Right hindlimb (tissue), 1 donor: ENCODE measurements around the gene GTF2F2.
"Not testable (repeated sequence)": the region's sequence is repeated elsewhere in the genome, so short reads cannot be mapped to it uniquely, and the experiment has no call there.

Experiments
- DNase-seq: peaks from one replicate; pipeline ENCODE4 v3.0.0-alpha.2; 2018

Gene GTF2F2

DNA sequence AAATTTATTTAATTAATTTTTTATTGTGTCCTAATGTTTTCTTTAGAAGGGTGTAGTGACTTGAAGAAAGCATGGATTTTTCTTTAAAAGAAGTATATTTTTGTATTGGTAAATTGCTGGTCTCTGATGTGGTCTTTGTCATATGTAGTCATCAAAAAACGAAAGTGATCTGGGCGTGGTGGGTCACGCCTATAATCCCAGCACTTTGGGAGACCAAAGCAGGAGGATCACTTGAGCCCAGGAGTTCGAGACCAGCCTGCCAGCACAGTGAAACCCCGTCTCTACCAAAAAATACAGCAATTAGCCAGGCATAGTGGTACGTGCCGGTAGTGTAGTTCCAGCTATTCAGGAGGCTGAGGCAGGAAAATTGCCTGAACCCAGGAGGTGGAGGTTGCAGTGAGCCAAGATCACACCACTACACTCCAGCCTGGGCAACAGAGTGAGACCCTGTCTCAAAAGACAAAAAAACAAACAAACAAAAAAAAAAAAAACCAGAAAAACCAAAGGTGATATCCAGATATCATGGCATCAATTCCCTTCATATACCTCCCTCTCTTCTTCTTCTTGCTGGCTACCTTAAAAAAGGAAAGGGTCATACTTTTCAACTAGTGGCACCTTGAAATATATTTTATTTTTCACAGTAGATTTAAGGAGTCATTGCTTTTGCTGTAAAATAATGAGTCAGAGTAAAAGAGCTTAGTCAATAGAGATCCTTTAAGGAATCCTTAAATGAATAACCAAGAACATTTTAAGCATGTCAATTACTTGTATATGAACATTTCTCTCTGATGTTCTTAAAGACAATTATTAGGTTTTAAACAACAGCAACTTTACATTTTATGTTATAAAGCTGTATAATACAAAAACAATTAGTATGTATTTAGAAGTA is 60.6 kb downstream of the GTF2F2 start:
- no peak for DNase-seq

DNA sequence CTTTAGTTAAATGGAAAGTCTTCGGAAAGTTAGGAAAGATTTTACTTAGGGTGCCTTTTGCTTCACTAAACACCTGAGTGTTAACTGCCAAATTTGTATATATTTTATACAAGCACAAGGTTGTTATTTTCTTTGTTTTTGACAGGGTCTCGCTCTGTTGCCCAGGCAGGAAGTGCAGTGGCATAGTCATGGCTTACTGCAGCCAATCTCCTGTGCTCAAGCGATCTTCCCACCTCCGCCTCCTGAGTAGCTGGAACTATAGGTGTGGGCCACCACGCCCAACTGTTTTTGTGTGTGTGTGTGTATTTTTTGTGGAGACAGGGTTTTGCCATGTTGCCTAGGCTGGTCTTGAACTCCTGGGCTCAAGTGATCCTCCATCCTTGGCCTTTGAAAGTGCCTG is 64.4 kb downstream of the GTF2F2 start:
- no peak for DNase-seq

DNA sequence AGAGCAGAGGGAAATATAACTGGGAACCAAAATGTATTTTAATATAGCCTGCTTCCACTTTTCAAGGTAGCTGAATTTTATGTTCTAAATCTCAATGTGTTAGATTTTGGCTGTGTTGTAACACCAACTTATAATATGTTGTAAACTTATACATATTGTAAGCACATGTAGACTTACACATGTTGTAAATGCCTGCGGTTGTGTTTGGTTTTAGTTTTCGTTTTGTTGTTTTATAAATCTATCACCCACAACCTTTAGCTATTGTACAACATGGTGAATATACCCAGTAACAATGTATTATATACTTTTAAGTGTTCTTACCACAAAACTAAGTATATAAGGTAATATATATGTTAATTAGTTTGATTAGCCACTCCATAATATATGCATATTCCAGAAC is 65.0 kb downstream of the GTF2F2 start:
- DNase-seq, result no peak

DNA sequence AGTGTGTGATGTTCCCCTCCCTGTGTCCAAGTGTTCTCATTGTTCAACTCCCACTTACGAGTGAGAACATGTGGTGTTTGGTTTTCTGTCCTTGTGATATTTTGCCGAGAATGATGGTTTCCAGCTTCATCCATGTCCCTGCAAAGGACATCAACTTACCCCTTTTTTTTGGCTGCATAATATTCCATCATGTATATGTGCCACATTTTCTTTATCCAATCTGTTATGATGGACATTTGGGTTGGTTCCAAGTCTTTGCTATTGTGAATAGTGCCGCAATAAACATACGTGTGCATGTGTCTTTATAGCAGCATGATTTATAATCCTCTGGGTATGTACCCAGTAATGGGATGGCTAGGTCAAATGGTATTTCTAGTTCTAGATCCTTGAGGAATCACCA is 68.8 kb downstream of the GTF2F2 start:
- not testable (repeated sequence) for DNase-seq

DNA sequence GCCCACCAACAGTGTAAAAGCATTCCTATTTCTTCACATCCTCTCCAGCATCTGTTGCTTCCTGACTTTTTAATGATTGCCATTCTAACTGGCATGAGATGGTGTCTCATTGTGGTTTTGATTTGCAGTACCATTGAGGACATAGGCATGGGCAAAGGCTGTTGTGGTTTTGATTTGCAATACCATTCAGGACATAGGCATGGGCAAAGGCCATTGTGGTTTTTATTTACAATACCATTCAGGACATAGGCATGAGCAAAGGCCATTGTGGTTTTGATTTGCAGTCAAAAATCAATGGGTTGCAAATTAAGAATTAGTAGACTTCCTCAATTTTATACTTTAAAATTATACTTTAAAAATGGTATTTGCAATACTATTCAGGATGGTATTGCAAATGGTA is 69.2 kb downstream of the GTF2F2 start:
- not testable (repeated sequence) for DNase-seq

DNA sequence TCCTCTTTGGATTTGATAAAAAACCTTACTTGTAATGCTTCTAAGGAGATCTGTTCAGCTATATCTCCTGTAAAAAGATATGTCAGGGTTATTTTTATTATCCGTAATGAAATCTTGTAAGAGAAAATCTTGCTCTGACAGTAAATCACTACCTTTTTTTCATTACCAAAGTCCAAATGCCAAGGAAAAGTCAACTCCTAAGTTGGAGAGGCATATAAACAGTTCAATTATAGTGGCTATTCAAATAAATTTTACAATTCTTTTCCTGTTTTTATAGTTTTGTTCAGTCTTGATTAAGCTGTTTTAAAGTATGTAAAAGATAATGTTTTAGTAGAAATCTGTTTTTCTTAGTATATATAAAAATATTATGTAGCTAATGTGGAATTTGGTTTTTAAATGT is 71.6 kb downstream of the GTF2F2 start:
- no peak for DNase-seq

DNA sequence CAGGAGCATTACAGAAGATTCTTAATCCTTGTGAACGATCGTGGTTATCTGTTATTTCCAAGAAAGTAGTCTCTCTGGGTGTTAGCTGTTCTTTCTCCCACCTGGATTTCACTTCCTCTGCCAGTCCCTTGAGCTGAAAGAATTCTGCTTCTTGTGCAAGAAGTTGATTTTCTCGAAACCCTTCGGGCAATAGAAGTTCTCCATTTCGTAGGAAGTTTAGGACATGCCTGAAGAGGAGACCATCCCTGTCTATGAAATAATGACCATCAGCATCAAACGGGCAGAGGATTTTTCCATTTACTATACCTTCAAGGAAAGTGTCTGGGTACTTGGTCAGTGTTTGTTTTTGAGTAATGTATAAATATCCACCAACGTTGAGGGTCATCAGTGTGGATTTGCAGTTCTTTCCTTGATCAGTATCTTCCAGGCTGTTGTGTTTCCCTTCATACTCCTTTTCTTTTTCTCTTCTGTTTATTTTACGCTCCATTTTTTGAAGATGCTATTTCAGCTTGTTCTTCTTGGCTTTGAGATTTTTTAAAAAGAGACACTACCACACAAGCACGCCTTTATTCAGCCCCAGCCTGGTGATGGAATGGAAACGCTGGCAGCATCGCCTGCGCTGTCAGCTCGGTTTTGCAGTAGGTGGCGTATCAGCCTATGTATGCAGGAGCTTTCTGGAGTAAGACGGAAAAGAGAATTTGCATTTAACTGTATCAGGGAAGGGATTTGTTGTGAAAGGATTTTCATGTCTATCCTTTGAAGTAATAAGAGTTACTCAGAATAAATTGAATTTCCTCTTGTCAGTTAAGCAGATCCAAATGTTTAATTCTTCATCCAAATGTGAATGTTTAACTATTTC is 74.0 kb downstream of the GTF2F2 start:
- peak; percentile 88 for DNase-seq

DNA sequence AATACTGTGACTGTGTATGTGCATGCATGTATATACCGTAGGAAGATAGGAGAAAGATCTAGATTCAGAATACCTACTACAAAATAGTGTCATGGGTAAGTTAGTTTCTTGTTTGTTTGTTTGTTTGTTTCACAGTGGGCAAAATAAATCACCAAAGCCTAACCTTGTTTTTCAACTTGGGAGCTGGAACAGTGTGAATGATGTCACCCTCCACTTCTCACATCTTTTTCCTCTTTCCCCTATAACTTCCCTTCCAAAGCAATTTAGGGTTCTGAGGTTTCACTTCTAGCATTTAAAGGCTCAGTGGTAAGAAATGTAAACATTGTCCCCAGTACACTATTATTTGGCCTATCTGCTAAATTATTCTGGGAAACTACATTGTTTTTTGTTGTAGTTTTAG is 75.1 kb downstream of the GTF2F2 start:
- DNase-seq, result no peak

DNA sequence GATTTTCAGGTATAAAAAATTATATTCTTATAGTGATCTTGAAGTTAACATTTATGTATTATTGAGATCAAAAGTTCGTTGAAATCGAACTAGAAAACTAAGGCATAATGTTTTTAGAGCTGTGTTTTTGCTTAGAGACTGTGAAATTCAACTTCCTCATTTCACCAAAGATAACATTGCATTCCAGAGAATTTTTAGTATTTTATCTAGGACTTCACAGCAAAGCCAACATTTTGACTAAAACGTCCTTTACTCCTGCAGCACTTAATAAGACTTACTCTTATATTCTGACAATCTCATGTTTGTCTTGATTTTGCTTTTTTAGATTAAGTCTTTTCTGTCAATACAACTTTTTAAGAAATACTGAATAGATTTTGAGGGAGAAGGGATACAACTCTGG is 75.8 kb downstream of the GTF2F2 start:
- DNase-seq, result no peak

DNA sequence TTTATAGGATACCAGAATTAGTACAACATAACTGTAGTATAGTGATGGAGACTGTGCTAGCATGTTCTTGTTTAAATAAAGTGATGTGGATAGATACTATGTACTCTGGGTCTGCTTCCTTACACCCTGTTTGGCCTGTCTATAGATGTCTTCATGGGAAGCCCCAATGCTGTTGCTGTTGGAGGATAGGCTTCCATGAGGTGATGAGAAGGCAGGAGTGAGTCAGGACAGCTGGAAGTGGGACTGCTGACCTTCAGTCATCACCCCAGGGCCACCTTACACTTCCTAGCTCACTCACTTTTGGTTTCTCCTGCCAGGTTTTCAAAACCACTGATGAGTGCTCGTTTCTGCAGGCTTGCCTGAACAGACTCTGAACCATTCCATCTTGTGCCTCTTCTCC is 76.3 kb downstream of the GTF2F2 start:
- no peak for DNase-seq

DNA sequence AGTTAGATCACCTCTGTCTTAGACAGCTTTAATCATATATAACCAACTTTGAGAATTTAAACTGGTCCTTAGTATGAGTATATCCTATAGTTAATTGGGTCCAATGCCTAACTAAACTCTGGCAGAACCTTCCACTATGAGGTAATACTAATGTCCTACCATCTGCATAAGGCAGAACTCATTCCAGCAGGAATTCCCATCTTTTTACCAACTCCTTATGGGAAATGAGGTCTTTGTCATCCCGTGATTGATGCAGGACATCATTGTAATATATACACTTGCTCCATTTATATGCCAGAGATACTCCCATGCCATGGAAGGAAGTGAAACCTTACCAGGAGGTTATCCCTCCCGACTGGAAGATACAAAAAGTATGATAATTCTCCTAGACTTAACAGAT is 77.7 kb downstream of the GTF2F2 start:
- DNase-seq, result no peak

DNA sequence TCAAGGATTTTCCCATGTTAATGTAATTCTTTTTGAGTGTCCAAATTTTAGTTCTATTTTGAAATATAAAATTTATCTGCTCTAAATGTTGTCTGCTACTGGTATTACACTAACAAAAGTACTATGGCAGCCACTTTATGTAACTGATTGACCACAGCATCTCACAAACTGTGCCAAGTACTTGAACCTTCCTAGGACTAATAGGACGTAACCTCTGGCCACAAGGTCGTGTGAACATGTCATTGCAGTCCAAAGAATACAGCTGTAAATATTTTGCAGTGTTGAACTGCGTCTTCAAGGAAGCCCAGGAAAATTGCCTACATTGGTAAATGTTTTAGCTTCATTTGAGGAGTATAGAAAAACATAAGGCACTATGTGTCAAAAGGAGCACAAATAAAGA is 78.6 kb downstream of the GTF2F2 start:
- DNase-seq, result no peak

DNA sequence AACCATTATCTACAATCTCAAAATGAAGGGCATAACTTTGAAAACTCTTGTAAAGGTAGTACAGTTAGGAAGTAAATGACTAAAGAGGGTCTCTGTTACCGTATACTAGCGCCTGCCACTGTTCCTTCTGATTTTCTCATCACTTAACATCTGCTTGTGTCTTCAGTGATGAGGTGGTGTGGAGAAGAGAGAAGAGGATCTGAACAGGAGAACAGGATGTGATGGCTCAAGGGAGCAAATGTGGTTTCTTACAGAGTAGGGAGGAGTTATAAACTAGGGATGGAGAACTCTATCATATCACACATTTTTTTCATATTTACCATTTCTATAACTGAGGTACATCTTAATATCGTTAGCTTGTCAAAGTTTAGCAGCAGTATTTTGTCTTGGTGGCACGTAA is 79.4 kb downstream of the GTF2F2 start:
- peak; percentile 27 for DNase-seq

DNA sequence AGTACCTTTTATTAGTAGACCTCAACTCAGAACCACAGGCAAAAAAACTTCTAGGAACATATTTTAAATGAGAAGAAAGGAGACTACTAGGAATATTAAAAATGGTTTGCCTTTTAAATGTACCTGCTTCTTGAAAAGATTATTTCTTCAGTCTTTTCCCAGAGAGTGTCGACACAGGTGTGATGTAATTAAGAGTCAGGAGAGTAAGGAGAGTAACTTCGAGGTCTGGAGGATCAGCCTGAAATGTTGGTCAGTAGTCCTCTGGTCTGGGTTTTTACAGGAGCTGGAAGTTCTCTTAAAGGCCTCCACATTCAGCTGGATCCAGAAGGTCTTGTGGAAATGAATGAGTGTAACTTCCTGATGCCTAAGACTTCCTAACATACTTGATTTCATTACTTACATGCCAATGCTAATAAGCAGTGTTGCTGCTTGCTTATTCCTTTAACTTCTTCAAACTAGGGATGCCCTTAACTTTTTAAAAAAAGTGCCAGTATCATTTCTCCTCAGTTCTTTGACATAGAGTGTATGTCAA is 80.5 kb downstream of the GTF2F2 start, which contains the start of gene KCTD4:
KCTD4 (minus strand) TSS at position 345 of the 532 bp plus-strand sequence. CDS start 6,478 bp downstream, outside the sequence.
- DNase-seq, result no peak

DNA sequence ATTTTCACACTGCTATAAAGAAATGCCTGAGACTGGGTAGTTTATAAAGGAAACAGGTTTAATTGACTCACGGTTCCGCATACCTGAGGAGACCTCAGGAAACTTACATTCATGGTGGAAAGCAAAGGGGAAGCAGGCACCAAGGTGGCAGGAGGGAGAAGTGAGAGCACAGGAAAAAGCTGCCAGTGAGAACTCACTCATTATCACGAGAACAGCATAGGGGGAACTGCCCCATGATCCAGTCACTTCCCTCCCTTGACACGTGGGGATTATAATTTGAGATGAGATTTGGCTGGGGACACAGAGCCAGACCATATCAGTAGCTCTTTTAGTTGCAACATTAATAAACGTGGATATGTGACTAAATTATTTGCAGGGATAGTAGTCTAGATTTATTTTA is 84.8 kb downstream of the GTF2F2 start:
- DNase-seq, result no peak

DNA sequence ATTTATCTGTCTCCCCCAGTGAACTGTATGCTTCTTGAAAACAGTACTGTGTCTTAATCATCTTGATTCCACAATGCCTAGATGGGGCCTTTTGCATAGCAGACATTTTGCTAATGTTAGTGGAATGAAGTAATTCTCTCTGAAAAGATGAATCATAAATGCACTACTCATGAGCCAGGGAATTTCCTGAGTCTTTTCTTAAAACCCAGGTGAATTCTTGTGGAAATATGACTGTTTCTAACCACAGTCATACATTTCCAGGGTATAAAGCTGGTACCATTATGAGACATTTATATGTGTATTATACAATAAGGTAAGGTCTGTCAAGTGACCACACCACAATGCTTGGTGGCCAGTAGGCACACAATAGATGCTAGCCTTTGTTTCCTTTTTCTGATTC is 86.0 kb downstream of the GTF2F2 start:
- DNase-seq, result no peak

DNA sequence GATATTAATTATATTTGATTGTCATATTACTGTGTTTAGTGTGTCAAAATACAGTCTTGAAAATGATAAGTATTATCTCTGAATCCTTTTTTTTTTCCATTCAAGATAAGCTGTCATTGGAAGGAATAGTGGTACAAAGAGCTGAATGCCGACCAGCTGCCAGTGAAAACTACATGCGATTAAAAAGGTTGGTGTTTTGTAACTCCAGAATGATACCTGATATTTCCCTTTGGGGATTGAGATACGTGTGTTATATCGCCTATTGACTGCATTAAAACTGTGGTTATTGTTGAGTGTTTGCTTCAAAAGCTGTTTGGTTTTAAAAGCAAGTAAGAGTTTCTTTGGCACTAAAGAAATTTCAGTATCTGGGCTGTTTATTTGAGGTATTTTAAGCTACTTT is 87.0 kb downstream of the GTF2F2 start:
- DNase-seq, result no peak

DNA sequence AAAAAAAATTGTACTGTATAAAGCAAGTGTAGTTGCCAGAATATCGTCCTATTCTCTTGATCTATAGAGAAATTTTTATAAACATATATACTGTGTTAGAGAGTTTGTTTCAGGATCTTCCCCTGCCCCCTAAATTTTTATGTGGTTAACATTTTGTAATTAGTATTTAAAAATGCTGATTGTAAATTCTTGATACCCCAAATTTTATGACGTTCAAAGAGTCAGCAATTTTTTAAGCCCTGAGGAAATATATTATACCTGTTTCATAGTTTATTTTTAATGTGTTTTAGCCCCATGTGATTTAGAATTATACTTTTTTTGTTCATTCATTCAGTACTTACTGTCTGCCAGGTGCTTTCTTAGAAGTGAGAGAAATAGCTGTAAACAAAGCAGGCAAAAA is 87.8 kb downstream of the GTF2F2 start:
- DNase-seq, result no peak

DNA sequence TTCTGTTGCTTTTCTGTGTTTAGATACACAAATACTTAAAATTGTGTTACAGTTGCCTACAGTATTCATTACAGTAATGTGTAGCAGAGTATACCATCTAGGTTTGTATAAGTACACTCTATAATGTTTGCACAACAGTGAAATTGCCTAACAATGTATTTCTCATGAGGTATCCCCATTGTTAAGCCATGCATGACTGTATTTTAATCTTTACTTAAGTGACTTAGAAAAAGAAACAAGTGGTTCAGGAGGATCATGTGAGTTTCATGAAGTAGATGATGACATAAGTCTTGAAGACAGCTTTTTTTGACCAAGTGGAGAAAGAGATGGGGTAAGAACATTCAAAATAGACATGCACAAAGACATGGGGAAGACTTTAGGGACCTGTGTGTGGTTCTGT is 88.9 kb downstream of the GTF2F2 start:
- DNase-seq, result no peak

DNA sequence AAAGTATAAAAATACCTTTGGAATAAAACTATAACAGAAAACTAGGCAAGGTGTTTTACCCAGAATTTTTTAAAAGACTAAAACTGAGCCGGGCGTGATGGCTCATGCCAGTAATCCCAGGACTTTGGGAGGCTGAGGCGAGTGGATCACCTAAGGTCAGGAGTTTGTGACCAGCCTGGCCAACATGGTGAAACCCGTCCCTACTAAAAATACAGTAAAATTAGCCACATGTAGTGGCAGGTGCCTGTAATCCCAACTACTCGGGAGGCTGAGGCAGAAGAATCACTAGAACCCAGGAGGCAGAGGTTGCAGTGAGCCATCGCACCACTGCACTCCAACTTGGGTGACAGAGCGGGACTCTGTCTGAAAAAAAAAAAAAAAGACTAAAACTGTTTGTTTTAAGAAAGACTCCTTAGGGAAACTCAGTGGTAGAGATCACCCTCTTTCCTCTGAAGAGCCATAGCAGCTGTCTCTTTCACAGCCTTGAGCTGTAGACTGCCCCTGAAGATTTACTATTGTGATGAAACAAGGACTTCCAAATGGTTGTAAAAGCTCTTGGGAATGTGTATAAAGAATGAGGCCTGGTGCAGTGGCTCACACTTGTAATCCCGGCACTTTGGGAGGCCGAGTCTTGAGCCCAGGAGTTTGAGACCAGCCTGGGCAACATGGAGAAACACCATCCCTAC is 95.2 kb downstream of the GTF2F2 start:
- no peak for DNase-seq

DNA sequence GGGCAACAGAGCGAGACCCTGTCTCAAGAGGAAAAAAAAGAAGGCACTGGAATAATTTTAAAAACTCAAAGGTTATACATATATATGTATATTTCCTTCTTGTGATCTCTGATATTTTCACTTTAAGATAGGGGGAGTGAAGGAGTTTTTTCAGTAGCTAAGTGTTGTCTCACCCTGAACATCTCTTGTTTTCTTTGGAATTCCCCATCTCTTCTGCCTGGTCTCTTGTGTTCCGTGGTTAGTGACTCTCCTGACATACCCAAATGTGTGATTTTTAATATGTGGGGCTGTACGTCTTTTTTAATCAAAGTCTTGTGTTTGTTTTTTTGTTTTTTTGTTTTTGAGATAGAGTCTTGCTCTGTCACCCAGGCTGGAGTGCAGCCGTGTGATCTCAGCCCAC is 95.9 kb downstream of the GTF2F2 start:
- DNase-seq, result no peak

DNA sequence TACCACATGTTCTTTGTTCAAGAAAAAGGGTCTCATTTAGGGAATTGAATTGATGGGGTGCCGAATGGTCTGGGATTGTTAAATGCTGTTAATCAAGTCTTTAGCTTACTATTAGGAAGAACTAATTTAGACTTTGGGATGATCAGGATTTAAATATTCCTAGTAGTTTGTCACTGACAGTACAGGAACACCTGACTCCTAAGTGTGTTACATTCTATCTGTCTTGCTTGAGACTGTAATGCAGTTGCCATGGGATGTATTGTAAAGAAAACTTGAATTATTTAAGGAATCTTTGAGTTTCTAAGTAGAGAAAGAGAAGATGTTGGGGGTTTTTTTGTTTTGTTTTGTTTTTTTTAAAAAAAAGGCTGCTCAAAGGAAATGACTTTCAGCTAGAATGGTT is 98.4 kb downstream of the GTF2F2 start:
- DNase-seq, result no peak
